GM19193 (cell line): ENCODE results near the gene SLCO4A1.

Source experiments
- POLR2A ChIP-seq: IDR thresholded peaks from 4 replicates; pipeline ENCODE4 v1.6.1; 2011; ENCODE audit not compliant: insufficient read depth, insufficient read length; ENCODE audit errors: extremely low read depth

Gene SLCO4A1

GRCh38 chr20:62718546-62718945 is 76.2 kb downstream of the SLCO4A1 start:
- no peak for TF ChIP-seq POLR2A

- TF ChIP-seq POLR2A = no peak
These were observed 77.1 kb downstream of the SLCO4A1 start for GRCh38 chr20:62719250-62719935.
